GM18511 (cell line): Measurements from ENCODE around the gene ADARB2.

Experiments used
- ATAC-seq: cut with Tn5 transposase; IDR thresholded peaks from one replicate; pipeline ENCODE4 v1.9.1; 2021; ENCODE audit warnings: mild to moderate bottlenecking, moderate library complexity; ENCODE audit not compliant: unreplicated experiment

Gene ADARB2

GRCh38 chr10:1380088-1380671, 357.1 kb downstream of the ADARB2 start:
- ATAC-seq: no peak

- no peak for ATAC-seq
Measured at GRCh38 chr10:1379601-1380000, 357.7 kb downstream of the ADARB2 start.

- ATAC-seq: no peak
Measured at GRCh38 chr10:1378473-1378872, 358.9 kb downstream of the ADARB2 start.

- ATAC-seq: no peak
Measured at GRCh38 chr10:1377740-1378397, 359.5 kb downstream of the ADARB2 start.

GRCh38 chr10:1377231-1377630, 360.1 kb downstream of the ADARB2 start:
- ATAC-seq: no peak

GRCh38 chr10:1376384-1376945, 360.9 kb downstream of the ADARB2 start:
- ATAC-seq: no peak

GRCh38 chr10:1375346-1376170, 361.8 kb downstream of the ADARB2 start:
- ATAC-seq: no peak

- ATAC-seq: no peak
Measured at GRCh38 chr10:1374511-1375345, 362.6 kb downstream of the ADARB2 start.

GRCh38 chr10:1373287-1373686, 364.0 kb downstream of the ADARB2 start:
- ATAC-seq: no peak

- no peak for ATAC-seq
Measured at GRCh38 chr10:1372212-1372611, 365.1 kb downstream of the ADARB2 start.

- no peak for ATAC-seq
Measured at GRCh38 chr10:1370298-1370697, 367.0 kb downstream of the ADARB2 start.

- no peak for ATAC-seq
Measured at GRCh38 chr10:1369665-1370064, 367.7 kb downstream of the ADARB2 start.

- ATAC-seq: no peak
Measured at GRCh38 chr10:1369197-1369596, 368.1 kb downstream of the ADARB2 start.

- no peak for ATAC-seq
Measured at GRCh38 chr10:1368842-1369171, 368.5 kb downstream of the ADARB2 start.

GRCh38 chr10:1367938-1368841, 369.1 kb downstream of the ADARB2 start:
- ATAC-seq: no peak

GRCh38 chr10:1366811-1367425, 370.4 kb downstream of the ADARB2 start:
- no peak for ATAC-seq

- no peak for ATAC-seq
Measured at GRCh38 chr10:1366322-1366691, 371.0 kb downstream of the ADARB2 start.

GRCh38 chr10:1365540-1366321, 371.6 kb downstream of the ADARB2 start:
- ATAC-seq: no peak
